ENCODE results near the gene MTA2. TPM values are rescaled to one million over a fixed set of nuclear protein-coding genes. Genes with fewer than 3 reads are reported as not detected.

The MTA2 gene
- total and polyA plus RNA-seq, 2 of the 8 experiments (the other 6 are each of a cell fraction or from before 2014, with no cell fraction given), result 25.7 to 114 TPM

DNA sequence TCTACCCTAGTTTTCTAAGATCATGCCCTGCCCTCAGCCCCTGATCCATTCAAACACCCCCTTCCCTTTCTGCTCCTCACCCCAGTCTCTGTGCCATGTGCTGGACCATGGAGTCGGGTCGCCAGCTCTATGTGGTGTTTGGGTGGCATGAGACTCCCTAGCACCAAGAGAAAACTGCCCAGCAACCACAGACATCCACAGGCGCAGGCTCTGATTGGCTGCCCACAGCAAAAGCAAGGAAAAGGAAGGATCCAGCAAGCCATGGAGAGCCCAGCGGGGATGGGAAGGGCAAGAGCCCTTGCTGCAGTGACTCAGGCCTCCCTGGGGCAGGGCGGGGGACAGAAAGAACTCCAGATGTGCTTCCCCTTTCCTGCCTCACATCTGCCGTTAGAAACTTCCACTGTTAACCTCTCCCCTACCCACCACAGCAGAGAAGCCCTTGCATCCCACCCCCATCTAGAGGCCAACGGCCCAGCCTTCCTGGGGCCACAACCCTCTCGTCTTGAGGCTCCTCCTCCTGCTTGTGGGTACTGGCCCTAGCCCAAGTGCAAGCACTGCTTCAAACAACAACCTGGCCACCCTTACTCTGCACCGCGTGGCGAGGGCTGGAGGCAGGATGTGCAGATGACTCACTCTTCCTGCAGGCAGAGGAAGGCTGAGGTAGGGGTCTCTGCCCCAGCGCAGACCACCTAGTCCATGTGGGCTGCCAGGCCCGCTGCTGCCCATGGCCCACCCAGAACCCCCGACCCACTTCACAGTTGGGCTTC, 45.4 kb downstream of the MTA2 start (continued):
- TF ChIP-seq CHD7 (IDR thresholded peaks at IDR 0.05; ENCODE audit: insufficient replicate concordance, low read length) (no peak), TCF12 (IDR thresholded peaks at IDR 0.05; ENCODE audit: low read depth, low read length) (no peak), FOSL1 (IDR thresholded peaks at IDR 0.05; ENCODE audit: insufficient read depth, low read depth, low read length) (no peak), CBX5 (IDR thresholded peaks at IDR 0.05; ENCODE audit: low read depth, low read length) (no peak), CHD2 (IDR thresholded peaks at IDR 0.05; ENCODE audit: low read length) (peak; percentile 43; the same call in 1 of the 2 replicates), GABPA (IDR thresholded peaks at IDR 0.05; ENCODE audit: borderline replicate concordance, insufficient read depth, low read length) (no peak), CBX8 (IDR thresholded peaks at IDR 0.05; ENCODE audit: borderline replicate concordance, low read depth, low read length) (no peak), ZNF274 (IDR thresholded peaks at IDR 0.05; ENCODE audit: borderline replicate concordance, extremely low read depth, low read length) (no peak)

Measured in H1 (cell line).